ENCODE measurements around the gene NLRP5.

Gene NLRP5

GRCh38 chr19:56110515-56111448 lies 124.2 kb downstream of the NLRP5 start:
- Histone ChIP-seq H3K9ac (no peak overlapping the region), H3K4me3 (IDR thresholded peaks at IDR 0.05; ENCODE audit: insufficient read depth, low read depth, low read length) (no peak overlapping the region), H3K27ac (no peak overlapping the region), H3K79me2 (ENCODE audit: insufficient read depth, low read depth) (peaks cover 93% of the 10 kb centered on the region), H3K4me2 (no peak overlapping the region), H3K36me3 (ENCODE audit: insufficient read depth) (no peaks in the 10 kb centered on the region), H3K4me1 (ENCODE audit: low read depth, poor library complexity, severe bottlenecking) (peaks cover 16% of the 10 kb centered on the region), H3K27me3 (ENCODE audit: insufficient read depth, low read depth) (no peaks in the 10 kb centered on the region), H4K20me1 (ENCODE audit: insufficient read depth) (0 out of 2 replicates have a peak, but pooled peaks cover 6% of the 10 kb centered on the region), H2AFZ (ENCODE audit: low read depth) (no peak overlapping the region)
- TF ChIP-seq CTCF (conservative IDR thresholded peaks at IDR 0.05; ENCODE audit: low read depth, low read length) = no peak
